Activated CD4-positive, alpha-beta T cell treated with anti-CD3 and anti-CD28 coated beads for 24 hours (primary cell): Measurements from ENCODE around the gene PBLD.

Experiments
- DNase-seq, 2 donors: peaks; one replicate each; pipeline ENCODE4 v3.0.0-alpha.2; 2020; ENCODE audit warnings: low read depth in 2 of 2

The PBLD gene

GRCh38 chr10:68233046-68233445 lies 99.7 kb downstream of the PBLD start:
- no peak for DNase-seq
